ENCODE measurements around the gene TLR7. TPM values are rescaled to one million over a fixed set of nuclear protein-coding genes. Genes with fewer than 3 reads are reported as not detected.

TLR7 gene
- total RNA-seq, 1 donor from 2014 or later = not detected

GRCh38 chrX:12825801-12826200 lies 41.1 kb upstream of the TLR7 start:
- Mint-ChIP-seq H3K4me1 (ENCODE audit: low read depth, unreplicated experiment) (no peaks in the 10 kb centered on the region), H3K36me3 (ENCODE audit: unreplicated experiment) (no peaks in the 10 kb centered on the region), H3K27me3 (ENCODE audit: unreplicated experiment) (no peaks in the 10 kb centered on the region), H3K9me3 (ENCODE audit: unreplicated experiment) (peaks cover 4% of the 10 kb centered on the region), H3K4me3 (ENCODE audit: unreplicated experiment) (no peak overlapping the region), H3K27ac (ENCODE audit: unreplicated experiment) (no peak overlapping the region)
- DNase-seq = no peak
- no peak for TF ChIP-seq CTCF (IDR thresholded peaks at IDR 0.05; ENCODE audit: partially characterized antibody, unreplicated experiment)

- DNase-seq = no peak
- Mint-ChIP-seq H3K9me3 (ENCODE audit: unreplicated experiment) (peaks cover 2% of the 10 kb centered on the region), H3K36me3 (ENCODE audit: unreplicated experiment) (no peaks in the 10 kb centered on the region), H3K27ac (ENCODE audit: unreplicated experiment) (no peak overlapping the region), H3K4me1 (ENCODE audit: low read depth, unreplicated experiment) (no peaks in the 10 kb centered on the region), H3K27me3 (ENCODE audit: unreplicated experiment) (peaks cover 2% of the 10 kb centered on the region), H3K4me3 (ENCODE audit: unreplicated experiment) (no peak overlapping the region)
- no peak for TF ChIP-seq CTCF (IDR thresholded peaks at IDR 0.05; ENCODE audit: partially characterized antibody, unreplicated experiment)
Measured at GRCh38 chrX:12843061-12843667, 23.7 kb upstream of the TLR7 start.

DNA sequence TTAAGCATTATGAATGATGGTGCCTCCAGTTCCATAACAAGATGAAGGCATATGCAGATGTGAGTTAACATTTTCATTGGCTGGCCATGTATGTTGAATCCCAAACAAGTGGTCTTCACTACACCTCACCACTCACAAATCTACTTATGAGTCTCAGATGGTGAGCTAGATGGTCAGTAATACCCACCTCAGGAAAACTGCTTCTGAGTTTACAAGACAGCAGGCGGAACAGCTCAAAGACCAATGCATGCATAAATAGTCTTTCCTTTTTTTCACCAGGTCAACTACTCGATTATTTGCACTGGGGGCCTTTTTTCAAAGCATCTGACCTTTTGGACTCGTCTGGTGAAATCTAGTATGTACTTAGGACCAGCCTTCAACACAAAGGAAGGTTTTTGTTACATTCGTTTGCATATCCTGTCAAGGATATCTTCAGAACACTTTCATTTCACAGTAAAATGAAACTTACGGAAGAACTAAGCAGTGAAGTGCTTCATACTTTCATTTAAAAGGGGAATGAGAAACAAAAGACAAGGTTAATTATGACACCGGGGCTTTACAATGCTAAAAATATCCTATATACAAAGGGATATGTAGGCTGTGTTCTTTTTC lies 23.1 kb upstream of the TLR7 start:
- DNase-seq = no peak
- Mint-ChIP-seq H3K27ac (ENCODE audit: unreplicated experiment) (no peak overlapping the region), H3K9me3 (ENCODE audit: unreplicated experiment) (peaks cover 2% of the 10 kb centered on the region), H3K27me3 (ENCODE audit: unreplicated experiment) (peaks cover 2% of the 10 kb centered on the region), H3K4me1 (ENCODE audit: low read depth, unreplicated experiment) (no peaks in the 10 kb centered on the region), H3K4me3 (ENCODE audit: unreplicated experiment) (no peak overlapping the region), H3K36me3 (ENCODE audit: unreplicated experiment) (no peaks in the 10 kb centered on the region)
- TF ChIP-seq CTCF (IDR thresholded peaks at IDR 0.05; ENCODE audit: partially characterized antibody, unreplicated experiment) = no peak

DNA sequence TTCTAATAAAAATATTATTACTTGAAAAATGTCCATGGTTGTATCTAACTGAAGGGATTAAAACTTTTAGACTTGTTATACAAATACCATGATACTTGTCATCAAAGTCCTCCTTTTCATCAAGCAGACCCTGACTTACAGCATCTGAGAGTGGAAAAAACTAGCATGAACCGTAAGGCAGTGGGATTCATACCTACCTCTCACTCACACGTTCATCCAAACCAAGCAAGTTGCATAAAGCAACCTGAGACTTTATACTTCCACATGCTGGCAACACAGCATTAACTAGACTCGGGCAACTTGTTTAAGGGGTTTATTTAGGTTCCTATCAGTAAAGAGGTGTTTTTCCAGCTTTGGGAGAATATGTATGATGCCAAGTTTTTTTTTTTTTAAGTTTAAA lies 22.6 kb upstream of the TLR7 start:
- Mint-ChIP-seq H3K9me3 (ENCODE audit: unreplicated experiment) (peaks cover 2% of the 10 kb centered on the region), H3K27me3 (ENCODE audit: unreplicated experiment) (peaks cover 2% of the 10 kb centered on the region), H3K27ac (ENCODE audit: unreplicated experiment) (no peak overlapping the region), H3K4me1 (ENCODE audit: low read depth, unreplicated experiment) (no peaks in the 10 kb centered on the region), H3K4me3 (ENCODE audit: unreplicated experiment) (no peak overlapping the region), H3K36me3 (ENCODE audit: unreplicated experiment) (no peaks in the 10 kb centered on the region)
- no peak for TF ChIP-seq CTCF (IDR thresholded peaks at IDR 0.05; ENCODE audit: partially characterized antibody, unreplicated experiment)
- DNase-seq = no peak

GRCh38 chrX:12865359-12865758 lies 1.5 kb upstream of the TLR7 start:
- Mint-ChIP-seq H3K4me3 (ENCODE audit: unreplicated experiment) (no peak overlapping the region), H3K27ac (ENCODE audit: unreplicated experiment) (no peak overlapping the region), H3K4me1 (ENCODE audit: low read depth, unreplicated experiment) (no peaks in the 10 kb centered on the region), H3K36me3 (ENCODE audit: unreplicated experiment) (no peaks in the 10 kb centered on the region), H3K27me3 (ENCODE audit: unreplicated experiment) (peaks cover 1% of the 10 kb centered on the region), H3K9me3 (ENCODE audit: unreplicated experiment) (no peaks in the 10 kb centered on the region)
- TF ChIP-seq CTCF (IDR thresholded peaks at IDR 0.05; ENCODE audit: partially characterized antibody, unreplicated experiment) = no peak
- no peak for DNase-seq
